Neuronal stem cell (in vitro differentiated cells): ENCODE measurements around the gene POLN.

Experiments
- DNase-seq: peaks from one replicate; pipeline ENCODE4 v3.0.0-alpha.2; 2013; ENCODE audit warnings: low spot score
- H2AFZ ChIP-seq: one replicate; pipeline ENCODE4 v1.6.1; 2013; ENCODE audit warnings: mild to moderate bottlenecking, low read length, inconsistent platforms
- H2AK5ac ChIP-seq: 2 replicates; pipeline ENCODE4 v1.6.1; 2013; ENCODE audit warnings: low read depth, mild to moderate bottlenecking, inconsistent platforms, low read length, moderate library complexity, mixed read lengths
- H2BK120ac ChIP-seq: 2 replicates; pipeline ENCODE4 v1.6.1; 2013; ENCODE audit warnings: low read depth, mild to moderate bottlenecking, inconsistent platforms, low read length, moderate library complexity, mixed read lengths
- H2BK12ac ChIP-seq: one replicate; pipeline ENCODE4 v1.6.1; 2013; ENCODE audit warnings: low read length, inconsistent platforms
- H2BK15ac ChIP-seq: 2 replicates; pipeline ENCODE4 v1.6.1; 2013; ENCODE audit warnings: mild to moderate bottlenecking, low read length, inconsistent platforms, mixed read lengths
- H2BK5ac ChIP-seq: one replicate; pipeline ENCODE4 v1.6.1; 2013; ENCODE audit warnings: inconsistent platforms, mild to moderate bottlenecking, low read length, moderate library complexity
- H3K14ac ChIP-seq: one replicate; pipeline ENCODE4 v1.6.1; 2013; ENCODE audit warnings: low read length, inconsistent platforms
- H3K18ac ChIP-seq: 2 replicates; pipeline ENCODE4 v1.6.1; 2013; ENCODE audit warnings: low read length, inconsistent platforms
- H3K23ac ChIP-seq: 2 replicates; pipeline ENCODE4 v1.6.1; 2013; ENCODE audit warnings: low read depth, mild to moderate bottlenecking, mixed read lengths, low read length, inconsistent platforms; ENCODE audit not compliant: poor library complexity
- H3K27ac ChIP-seq: replicated peaks from 3 replicates; pipeline ENCODE4 v1.5.1; 2013; ENCODE audit warnings: low read length, inconsistent platforms
- H3K27me3 ChIP-seq, 3 experiments: 2 replicates each; pipeline ENCODE4 v1.6.1; 2013; ENCODE audit warnings: low read length in 3 of 3, mild to moderate bottlenecking in 2 of 3, inconsistent platforms in 1 of 3, low read depth in 1 of 3, mixed read lengths in 1 of 3, moderate library complexity in 1 of 3; ENCODE audit not compliant: control insufficient read depth in 3 of 3, insufficient read depth in 3 of 3
- H3K36me3 ChIP-seq, 2 donors: replicated peaks in 1 of 2; 2 replicates each; pipeline ENCODE4 v1.6.1; 2013; ENCODE audit warnings: low read length in 2 of 2; ENCODE audit not compliant: control insufficient read depth in 2 of 2, insufficient read depth in 2 of 2
- H3K4ac ChIP-seq: 2 replicates; pipeline ENCODE4 v1.6.1; 2013; ENCODE audit warnings: inconsistent platforms, mild to moderate bottlenecking, low read length, moderate library complexity
- H3K4me1 ChIP-seq, 2 donors: 1 replicate in 1 of 2; 2 replicates in 1 of 2; pipeline ENCODE4 v1.6.1; 2013; ENCODE audit warnings: low read length in 2 of 2, low read depth in 1 of 2; ENCODE audit not compliant: control insufficient read depth in 2 of 2, insufficient read depth in 1 of 2
- H3K4me2 ChIP-seq: one replicate; pipeline ENCODE4 v1.6.1; 2013; ENCODE audit warnings: mild to moderate bottlenecking, low read length, inconsistent platforms; ENCODE audit not compliant: insufficient read depth, poor library complexity, severe bottlenecking
- H3K4me3 ChIP-seq, 2 donors: 2 replicates each; pipeline ENCODE4 v1.5.1; 2013; ENCODE audit warnings: low read length in 2 of 2, mild to moderate bottlenecking in 2 of 2, inconsistent platforms in 1 of 2, moderate library complexity in 1 of 2
- H3K79me1 ChIP-seq: one replicate; pipeline ENCODE4 v1.6.1; 2013; ENCODE audit warnings: low read depth, mild to moderate bottlenecking, inconsistent platforms, low read length, moderate library complexity
- H3K9ac ChIP-seq: one replicate; pipeline ENCODE4 v1.6.1; 2013; ENCODE audit warnings: mild to moderate bottlenecking, low read depth, low read length, inconsistent platforms; ENCODE audit not compliant: poor library complexity
- H3K9me3 ChIP-seq, 2 donors: replicated peaks in 1 of 2; 2 replicates each; pipeline versions ENCODE3 to v1.6.1; 2013; ENCODE audit warnings: low read length in 2 of 2, mild to moderate bottlenecking in 2 of 2, inconsistent platforms in 1 of 2, low read depth in 1 of 2, mixed read lengths in 1 of 2, moderate library complexity in 1 of 2; ENCODE audit not compliant: control insufficient read depth in 2 of 2, insufficient read depth in 1 of 2
- H4K8ac ChIP-seq: one replicate; pipeline ENCODE4 v1.6.1; 2013; ENCODE audit warnings: low read depth, mild to moderate bottlenecking, inconsistent platforms, low read length, moderate library complexity
- H4K91ac ChIP-seq: one replicate; pipeline ENCODE4 v1.6.1; 2013; ENCODE audit warnings: low read length, low read depth, mild to moderate bottlenecking, inconsistent platforms; ENCODE audit not compliant: poor library complexity
- WGBS, 2 donors: extraction: QIAGEN DNeasy Blood & Tissue Kit; methylation state at CpG; one replicate each; pipeline ENCODE4 v1.1.7; 2013; ENCODE audit warnings: missing lambda C conversion rate in 2 of 2, mixed read lengths in 1 of 2; ENCODE audit not compliant: insufficient read length in 2 of 2, insufficient replicate concordance in 1 of 2; ENCODE audit errors: extremely low coverage in 2 of 2; 5-methylcytosine and 5-hydroxymethylcytosine counted together

POLN gene

GRCh38 chr4:2248821-2249261 lies 6.9 kb upstream of the POLN start:
- Histone ChIP-seq H3K23ac (peak overlapping the region; percentile 73), H2AK5ac (no peak overlapping the region), H3K9me3 (peaks cover 0 to 3% of the 10 kb centered on the region in 2 donors), H3K9ac (peak overlapping the region; percentile 44), H2AFZ (no peak overlapping the region), H3K27ac (no peak overlapping the region), H3K4ac (no peak overlapping the region), H3K18ac (no peak overlapping the region), H3K4me3 (no peak overlapping the region), H3K27me3 (no peaks in the 10 kb centered on the region), H3K14ac (peak overlapping the region; percentile 38), H2BK120ac (no peak overlapping the region), H2BK15ac (no peak overlapping the region), H2BK12ac (no peak overlapping the region), H2BK5ac (no peak overlapping the region), H4K91ac (no peak overlapping the region), H3K79me1 (peaks cover 4% of the 10 kb centered on the region), H3K36me3 (peaks cover 19 to 26% of the 10 kb centered on the region in 2 donors), H3K4me1 (peaks cover 0 to 3% of the 10 kb centered on the region in 2 donors), H3K4me2 (no peak overlapping the region), H4K8ac (no peak overlapping the region)
- no peak for DNase-seq
- no CpG with 5 or more reads among the region's 10 CpGs for WGBS, 2 donors

- Histone ChIP-seq H2BK12ac (no peak overlapping the region), H3K4ac (no peak overlapping the region), H3K23ac (peak overlapping the region; percentile 73), H2BK120ac (no peak overlapping the region), H3K9me3 (peaks cover 0 to 3% of the 10 kb centered on the region in 2 donors), H2AK5ac (no peak overlapping the region), H4K8ac (no peak overlapping the region), H3K4me1 (peaks cover 0 to 4% of the 10 kb centered on the region in 2 donors), H3K4me3 (no peak overlapping the region), H3K9ac (no peak overlapping the region), H2BK5ac (no peak overlapping the region), H3K14ac (no peak overlapping the region), H2AFZ (no peak overlapping the region), H3K27ac (no peak overlapping the region), H3K18ac (no peak overlapping the region), H2BK15ac (no peak overlapping the region), H3K27me3 (no peaks in the 10 kb centered on the region), H3K4me2 (no peak overlapping the region), H3K79me1 (no peaks in the 10 kb centered on the region), H3K36me3 (peaks cover 12 to 21% of the 10 kb centered on the region in 2 donors), H4K91ac (no peak overlapping the region)
- WGBS, 2 donors, result no CpG with 5 or more reads among the region's 21 CpGs
- no peak for DNase-seq
These were observed 6.3 kb upstream of the POLN start for GRCh38 chr4:2248044-2248780.

- Histone ChIP-seq H2AFZ (no peak overlapping the region), H3K23ac (peak overlapping the region; percentile 65), H2BK15ac (peak overlapping the region; percentile 9), H3K4me1 (peaks cover 0 to 4% of the 10 kb centered on the region in 2 donors), H2BK5ac (peak overlapping the region; percentile 53), H3K9ac (no peak overlapping the region), H3K4ac (no peak overlapping the region), H3K18ac (peak overlapping the region; percentile 13), H3K36me3 (peaks cover 7 to 21% of the 10 kb centered on the region in 2 donors), H4K91ac (no peak overlapping the region), H4K8ac (no peak overlapping the region), H3K27ac (no peak overlapping the region), H3K9me3 (peaks cover 0 to 3% of the 10 kb centered on the region in 2 donors), H3K14ac (peak overlapping the region; percentile 38), H3K27me3 (no peaks in the 10 kb centered on the region), H2BK12ac (no peak overlapping the region), H3K4me3 (no peak overlapping the region), H2BK120ac (no peak overlapping the region), H3K79me1 (no peaks in the 10 kb centered on the region), H3K4me2 (no peak overlapping the region), H2AK5ac (no peak overlapping the region)
- no peak for DNase-seq
- WGBS, 2 donors, result no CpG with 5 or more reads among the region's 42 CpGs
These were observed 5.5 kb upstream of the POLN start for GRCh38 chr4:2247128-2248043.
